ENCODE measurements around the gene DERL3.

DERL3 gene

GRCh38 chr22:23831261-23831660, 7.5 kb downstream of the DERL3 start:
- DNase-seq (ENCODE audit: low spot score): no peak

GRCh38 chr22:23829845-23830372, 8.9 kb downstream of the DERL3 start:
- no peak for DNase-seq (ENCODE audit: low spot score)

- no peak for DNase-seq (ENCODE audit: low spot score)
Observed at GRCh38 chr22:23828800-23829680, 9.8 kb downstream of the DERL3 start.

GRCh38 chr22:23827351-23827995, 11.3 kb downstream of the DERL3 start:
- DNase-seq (ENCODE audit: low spot score): no peak

- no peak for DNase-seq (ENCODE audit: low spot score)
Observed at GRCh38 chr22:23826510-23827350, 12.1 kb downstream of the DERL3 start.

- no peak for DNase-seq (ENCODE audit: low spot score)
Observed at GRCh38 chr22:23825246-23825905, 13.4 kb downstream of the DERL3 start.

- DNase-seq (ENCODE audit: low spot score): no peak
Observed at GRCh38 chr22:23824476-23825245, 14.1 kb downstream of the DERL3 start.

GRCh38 chr22:23823331-23823791, 15.4 kb downstream of the DERL3 start:
- no peak for DNase-seq (ENCODE audit: low spot score)

- DNase-seq (ENCODE audit: low spot score): no peak
Observed at GRCh38 chr22:23822101-23822671, 16.6 kb downstream of the DERL3 start.

GRCh38 chr22:23820748-23821211, 18.0 kb downstream of the DERL3 start:
- peak; percentile 48 for DNase-seq (ENCODE audit: low spot score)

- DNase-seq (ENCODE audit: low spot score): no peak
Observed at GRCh38 chr22:23818541-23818940, 20.3 kb downstream of the DERL3 start.

- no peak for DNase-seq (ENCODE audit: low spot score)
Observed at GRCh38 chr22:23817146-23817545, 21.7 kb downstream of the DERL3 start.

GRCh38 chr22:23816156-23816976, 22.4 kb downstream of the DERL3 start:
- DNase-seq (ENCODE audit: low spot score): no peak

- no peak for DNase-seq (ENCODE audit: low spot score)
Observed at GRCh38 chr22:23815541-23816155, 23.2 kb downstream of the DERL3 start.

- no peak for DNase-seq (ENCODE audit: low spot score)
Observed at GRCh38 chr22:23812378-23812777, 26.4 kb downstream of the DERL3 start.

GRCh38 chr22:23806837-23807236, 32.0 kb downstream of the DERL3 start:
- DNase-seq (ENCODE audit: low spot score): no peak

GRCh38 chr22:23804781-23805291, 34.0 kb downstream of the DERL3 start:
- DNase-seq (ENCODE audit: low spot score): no peak

GRCh38 chr22:23803001-23803819, 35.6 kb downstream of the DERL3 start:
- no peak for DNase-seq (ENCODE audit: low spot score)
